Neural cell (in vitro differentiated cells): ENCODE measurements around the gene ARHGEF25. TPM values are rescaled to one million over a fixed set of nuclear protein-coding genes. Genes with fewer than 3 reads are reported as not detected.

Experiments
- H2AFZ ChIP-seq: fragments of 200-600, 300-800 bp; sonication (generic), shearing (Covaris generic); 2 replicates; pipeline ENCODE4 v1.6.0; 2014; ENCODE audit warnings: low read depth, mild to moderate bottlenecking, antibody characterized with exemption, low read length, moderate library complexity
- H3F3A ChIP-seq: fragments of 200-600 bp; shearing (Covaris generic); 2 replicates; pipeline ENCODE4 v1.6.1; 2016; ENCODE audit warnings: mild to moderate bottlenecking, moderate library complexity, mixed read lengths, antibody characterized with exemption, low read length; ENCODE audit not compliant: insufficient read depth, poor library complexity, severe bottlenecking
- H3K27ac ChIP-seq: fragments of 200-600, 300-800 bp; sonication (generic), shearing (Covaris generic); 2 replicates; pipeline ENCODE4 v1.5.1; 2014; ENCODE audit warnings: mild to moderate bottlenecking, low read length, moderate library complexity
- H3K27me3 ChIP-seq: fragments of 300-800, 200-600 bp; sonication (generic), shearing (Covaris generic); 2 replicates; pipeline ENCODE4 v1.6.0; 2014; ENCODE audit warnings: mild to moderate bottlenecking, low read depth, low read length, moderate library complexity; ENCODE audit not compliant: insufficient read depth
- H3K36me3 ChIP-seq: fragments of 300-800, 200-600 bp; sonication (generic), shearing (Covaris generic); 2 replicates; pipeline ENCODE4 v1.5.1; 2014; ENCODE audit warnings: mild to moderate bottlenecking, antibody characterized with exemption, low read length, moderate library complexity; ENCODE audit not compliant: insufficient read depth
- H3K4me2 ChIP-seq: fragments of 300-800, 200-600 bp; sonication (generic), shearing (Covaris generic); 2 replicates; pipeline ENCODE4 v1.6.0; 2014; ENCODE audit warnings: mild to moderate bottlenecking, low read length
- H3K4me3 ChIP-seq: fragments of 300-800, 200-600 bp; sonication (generic), shearing (Covaris generic); 2 replicates; pipeline ENCODE4 v1.5.1; 2014; ENCODE audit warnings: mild to moderate bottlenecking, low read length, moderate library complexity
- H3K79me2 ChIP-seq: fragments of 200-600 bp; shearing (Covaris generic); replicated peaks from 2 replicates; pipeline ENCODE4 v1.6.0; 2014; ENCODE audit warnings: mild to moderate bottlenecking, low read length, moderate library complexity; ENCODE audit not compliant: insufficient read depth
- H3K9ac ChIP-seq: fragments of 300-800, 200-600 bp; sonication (generic), shearing (Covaris generic); 2 replicates; pipeline ENCODE4 v1.6.1; 2016; ENCODE audit warnings: mild to moderate bottlenecking, low read length, mixed read lengths
- H3K9me2 ChIP-seq: fragments of 200-600 bp; shearing (Covaris generic); 2 replicates; pipeline ENCODE4 v1.6.1; 2016; ENCODE audit warnings: mild to moderate bottlenecking, low read length, mixed read lengths; ENCODE audit not compliant: insufficient read depth
- H3K9me3 ChIP-seq: fragments of 200-600, 300-800 bp; sonication (generic), shearing (Covaris generic); 2 replicates; pipeline ENCODE4 v1.6.1; 2016; ENCODE audit warnings: mild to moderate bottlenecking, mixed run types, low read length, moderate library complexity, mixed read lengths
- H4K20me1 ChIP-seq: fragments of 200-600 bp; shearing (Covaris generic); 2 replicates; pipeline ENCODE4 v1.6.1; 2016; ENCODE audit warnings: mild to moderate bottlenecking, mixed run types; ENCODE audit not compliant: insufficient read depth
- EP300 ChIP-seq: fragments of 450-650 bp; conservative IDR thresholded peaks from 2 replicates; pipeline ENCODE4 v1.6.1; 2014; ENCODE audit warnings: antibody characterized with exemption, mild to moderate bottlenecking, moderate library complexity; ENCODE audit not compliant: poor library complexity, severe bottlenecking
- EZH2 ChIP-seq: fragments of 200-600, 300-800 bp; shearing (Covaris generic), sonication (generic); IDR thresholded peaks from 2 replicates; pipeline ENCODE4 v1.6.1; 2014; ENCODE audit warnings: antibody characterized with exemption, low read length, borderline replicate concordance, mild to moderate bottlenecking; ENCODE audit not compliant: insufficient read depth, poor library complexity, severe bottlenecking
- MXI1 ChIP-seq: fragments of 450-650 bp; conservative IDR thresholded peaks from 2 replicates; pipeline ENCODE4 v1.6.1; 2014; ENCODE audit warnings: antibody characterized with exemption, mild to moderate bottlenecking; ENCODE audit not compliant: poor library complexity, severe bottlenecking
- POLR2AphosphoS5 ChIP-seq: IDR thresholded peaks from 2 replicates; pipeline ENCODE4 v1.6.1; 2012
- RAD21 ChIP-seq: fragments of 450-650 bp; conservative IDR thresholded peaks from 2 replicates; pipeline ENCODE4 v1.6.1; 2014; ENCODE audit warnings: antibody characterized with exemption, mild to moderate bottlenecking, moderate library complexity
- SMC3 ChIP-seq: fragments of 450-650 bp; conservative IDR thresholded peaks from 2 replicates; pipeline ENCODE4 v1.6.1; 2014; ENCODE audit warnings: antibody characterized with exemption, mild to moderate bottlenecking, moderate library complexity; ENCODE audit not compliant: poor library complexity
- TAF1 ChIP-seq: IDR thresholded peaks from 2 replicates; pipeline ENCODE4 v1.6.1; 2012; ENCODE audit warnings: low read depth
- polyA plus RNA-seq: library from polyadenylated mRNA; depleted of rRNA; stranded (reverse); fragments of >200 nt; gene quantifications from 2 replicates; pipeline ENCODE4 v1.2.3, GENCODE V29; 2014
- TF ChIP-seq, protein P1 (sequence below): IDR thresholded peaks from 2 replicates; pipeline ENCODE4 v1.6.1; 2012; ENCODE audit warnings: borderline replicate concordance
- TF ChIP-seq, protein P2 (sequence below): fragments of 450-650 bp; IDR thresholded peaks from 2 replicates; pipeline ENCODE4 v1.5.1; 2014; ENCODE audit warnings: antibody characterized with exemption, mild to moderate bottlenecking, moderate library complexity; ENCODE audit not compliant: poor library complexity, severe bottlenecking

The ARHGEF25 gene
- polyA plus RNA-seq, 1 donor from 2014 or later = 12.9 TPM

DNA sequence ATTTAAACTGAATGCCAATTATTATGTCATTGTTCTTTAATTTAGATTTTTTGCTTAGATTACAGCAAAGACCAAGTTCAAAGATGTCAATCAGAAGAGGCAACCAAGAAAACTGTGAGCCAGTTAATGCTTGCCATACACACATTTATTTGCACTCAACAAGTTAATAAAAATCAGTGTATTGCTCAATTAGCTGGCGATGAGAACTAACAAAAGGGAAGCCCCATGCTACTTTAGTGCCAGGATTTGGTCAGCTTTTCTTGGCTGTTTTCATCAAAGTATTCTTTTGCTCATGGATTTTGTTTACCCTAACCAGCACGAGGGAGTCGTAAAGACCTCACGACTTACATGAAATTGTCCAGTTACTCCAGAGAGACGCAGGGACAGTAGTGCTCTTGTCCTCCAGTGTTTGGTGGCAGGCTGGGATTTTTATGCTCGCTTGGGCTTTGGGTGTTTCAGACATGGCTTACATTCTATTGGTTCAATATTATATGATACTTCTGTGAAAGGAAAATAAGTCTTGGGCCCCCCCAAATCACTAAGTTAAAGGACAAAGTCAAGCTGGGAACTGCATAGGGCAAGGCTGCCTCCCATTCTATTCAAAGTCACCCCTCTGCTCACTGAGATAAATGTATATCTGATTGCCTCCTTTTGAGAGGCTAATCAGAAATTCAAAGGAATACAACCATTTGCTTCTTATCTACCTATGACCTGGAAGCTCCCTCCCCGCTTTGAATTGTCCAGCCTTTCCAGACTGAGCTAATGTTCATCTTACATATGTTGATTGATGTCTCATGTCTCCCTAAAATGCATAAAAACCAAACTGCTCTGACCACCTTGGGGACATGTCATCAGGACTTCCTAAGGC is 29.2 kb downstream of the ARHGEF25 start:
- H3K9me2 ChIP-seq = no peaks in the 10 kb centered on the region
- TF ChIP-seq SMC3 = no peak
- TF ChIP-seq TAF1 = no peak
- no peak for TF ChIP-seq POLR2AphosphoS5
- no peak for TF ChIP-seq EZH2
- no peak for TF ChIP-seq EP300
- TF ChIP-seq, protein P1, sequence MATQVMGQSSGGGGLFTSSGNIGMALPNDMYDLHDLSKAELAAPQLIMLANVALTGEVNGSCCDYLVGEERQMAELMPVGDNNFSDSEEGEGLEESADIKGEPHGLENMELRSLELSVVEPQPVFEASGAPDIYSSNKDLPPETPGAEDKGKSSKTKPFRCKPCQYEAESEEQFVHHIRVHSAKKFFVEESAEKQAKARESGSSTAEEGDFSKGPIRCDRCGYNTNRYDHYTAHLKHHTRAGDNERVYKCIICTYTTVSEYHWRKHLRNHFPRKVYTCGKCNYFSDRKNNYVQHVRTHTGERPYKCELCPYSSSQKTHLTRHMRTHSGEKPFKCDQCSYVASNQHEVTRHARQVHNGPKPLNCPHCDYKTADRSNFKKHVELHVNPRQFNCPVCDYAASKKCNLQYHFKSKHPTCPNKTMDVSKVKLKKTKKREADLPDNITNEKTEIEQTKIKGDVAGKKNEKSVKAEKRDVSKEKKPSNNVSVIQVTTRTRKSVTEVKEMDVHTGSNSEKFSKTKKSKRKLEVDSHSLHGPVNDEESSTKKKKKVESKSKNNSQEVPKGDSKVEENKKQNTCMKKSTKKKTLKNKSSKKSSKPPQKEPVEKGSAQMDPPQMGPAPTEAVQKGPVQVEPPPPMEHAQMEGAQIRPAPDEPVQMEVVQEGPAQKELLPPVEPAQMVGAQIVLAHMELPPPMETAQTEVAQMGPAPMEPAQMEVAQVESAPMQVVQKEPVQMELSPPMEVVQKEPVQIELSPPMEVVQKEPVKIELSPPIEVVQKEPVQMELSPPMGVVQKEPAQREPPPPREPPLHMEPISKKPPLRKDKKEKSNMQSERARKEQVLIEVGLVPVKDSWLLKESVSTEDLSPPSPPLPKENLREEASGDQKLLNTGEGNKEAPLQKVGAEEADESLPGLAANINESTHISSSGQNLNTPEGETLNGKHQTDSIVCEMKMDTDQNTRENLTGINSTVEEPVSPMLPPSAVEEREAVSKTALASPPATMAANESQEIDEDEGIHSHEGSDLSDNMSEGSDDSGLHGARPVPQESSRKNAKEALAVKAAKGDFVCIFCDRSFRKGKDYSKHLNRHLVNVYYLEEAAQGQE = no peak
- no peak for TF ChIP-seq MXI1
- TF ChIP-seq, protein P2, sequence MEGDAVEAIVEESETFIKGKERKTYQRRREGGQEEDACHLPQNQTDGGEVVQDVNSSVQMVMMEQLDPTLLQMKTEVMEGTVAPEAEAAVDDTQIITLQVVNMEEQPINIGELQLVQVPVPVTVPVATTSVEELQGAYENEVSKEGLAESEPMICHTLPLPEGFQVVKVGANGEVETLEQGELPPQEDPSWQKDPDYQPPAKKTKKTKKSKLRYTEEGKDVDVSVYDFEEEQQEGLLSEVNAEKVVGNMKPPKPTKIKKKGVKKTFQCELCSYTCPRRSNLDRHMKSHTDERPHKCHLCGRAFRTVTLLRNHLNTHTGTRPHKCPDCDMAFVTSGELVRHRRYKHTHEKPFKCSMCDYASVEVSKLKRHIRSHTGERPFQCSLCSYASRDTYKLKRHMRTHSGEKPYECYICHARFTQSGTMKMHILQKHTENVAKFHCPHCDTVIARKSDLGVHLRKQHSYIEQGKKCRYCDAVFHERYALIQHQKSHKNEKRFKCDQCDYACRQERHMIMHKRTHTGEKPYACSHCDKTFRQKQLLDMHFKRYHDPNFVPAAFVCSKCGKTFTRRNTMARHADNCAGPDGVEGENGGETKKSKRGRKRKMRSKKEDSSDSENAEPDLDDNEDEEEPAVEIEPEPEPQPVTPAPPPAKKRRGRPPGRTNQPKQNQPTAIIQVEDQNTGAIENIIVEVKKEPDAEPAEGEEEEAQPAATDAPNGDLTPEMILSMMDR = no peak
- no peak for TF ChIP-seq RAD21
- no peaks in the 10 kb centered on the region for H4K20me1 ChIP-seq
- no peak overlapping the region for H3K4me3 ChIP-seq
- H3F3A ChIP-seq = no peaks in the 10 kb centered on the region
- H3K4me2 ChIP-seq = no peak overlapping the region
- H3K9me3 ChIP-seq = no peaks in the 10 kb centered on the region
- peaks cover 6% of the 10 kb centered on the region for H3K27me3 ChIP-seq
- no peaks in the 10 kb centered on the region for H3K79me2 ChIP-seq
- H3K27ac ChIP-seq = no peak overlapping the region
- H3K36me3 ChIP-seq = no peaks in the 10 kb centered on the region
- H2AFZ ChIP-seq = no peak overlapping the region
- no peak overlapping the region for H3K9ac ChIP-seq

DNA sequence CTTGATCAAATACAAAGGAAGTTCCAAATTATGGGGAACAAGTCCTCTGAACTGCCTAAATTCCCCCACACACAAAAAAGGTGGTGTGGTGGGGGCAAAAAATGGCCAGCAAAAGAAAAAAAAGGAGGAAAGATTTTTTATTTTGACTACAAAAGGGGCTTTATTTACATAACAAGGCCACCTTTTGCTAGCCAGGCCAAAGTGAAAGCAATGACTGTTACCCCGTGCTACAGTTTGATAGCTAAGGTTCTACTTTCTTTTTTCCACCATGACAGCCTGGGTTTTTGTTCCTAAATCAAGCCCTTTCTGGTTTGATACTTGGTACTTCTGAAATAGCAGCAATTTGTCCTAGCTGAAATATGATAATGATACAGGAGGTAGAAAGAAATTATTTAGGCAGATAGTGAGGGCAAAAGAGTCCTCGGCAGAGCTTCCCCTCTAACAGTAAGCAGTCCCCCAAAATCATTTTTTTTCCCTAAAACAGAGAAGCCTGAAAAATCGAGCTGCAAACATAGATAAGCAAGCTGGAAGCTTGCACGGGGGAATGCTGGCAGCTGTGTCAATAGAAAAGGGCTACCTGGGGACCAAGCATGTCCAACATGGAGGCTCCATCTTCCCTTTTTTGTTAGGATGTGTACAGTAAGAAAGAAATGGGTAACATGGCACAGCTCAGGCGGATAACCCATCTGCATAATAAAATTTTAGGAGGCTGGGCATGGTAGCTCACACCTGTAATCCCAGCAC is 30.6 kb downstream of the ARHGEF25 start:
- Histone ChIP-seq H3K9me2 (no peaks in the 10 kb centered on the region), H3K27me3 (peaks cover 6% of the 10 kb centered on the region), H3K79me2 (no peaks in the 10 kb centered on the region), H4K20me1 (no peaks in the 10 kb centered on the region), H3K27ac (no peak overlapping the region), H3K9me3 (no peaks in the 10 kb centered on the region), H2AFZ (no peak overlapping the region), H3K4me3 (no peak overlapping the region), H3K9ac (no peak overlapping the region), H3K36me3 (no peaks in the 10 kb centered on the region), H3K4me2 (no peak overlapping the region), H3F3A (no peaks in the 10 kb centered on the region)
- TF ChIP-seq, protein P2 = no peak
- TF ChIP-seq POLR2AphosphoS5 (no peak), EP300 (no peak), TAF1 (no peak), EZH2 (no peak), MXI1 (no peak), RAD21 (no peak), SMC3 (no peak)
- TF ChIP-seq, protein P1 = no peak
